Measurements from ENCODE around the gene YPEL2.
"Not testable (repeated sequence)": the region's sequence is repeated elsewhere in the genome, so short reads cannot be mapped to it uniquely, and the experiment has no call there.

The YPEL2 gene, protein sequence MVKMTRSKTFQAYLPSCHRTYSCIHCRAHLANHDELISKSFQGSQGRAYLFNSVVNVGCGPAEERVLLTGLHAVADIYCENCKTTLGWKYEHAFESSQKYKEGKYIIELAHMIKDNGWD

DNA sequence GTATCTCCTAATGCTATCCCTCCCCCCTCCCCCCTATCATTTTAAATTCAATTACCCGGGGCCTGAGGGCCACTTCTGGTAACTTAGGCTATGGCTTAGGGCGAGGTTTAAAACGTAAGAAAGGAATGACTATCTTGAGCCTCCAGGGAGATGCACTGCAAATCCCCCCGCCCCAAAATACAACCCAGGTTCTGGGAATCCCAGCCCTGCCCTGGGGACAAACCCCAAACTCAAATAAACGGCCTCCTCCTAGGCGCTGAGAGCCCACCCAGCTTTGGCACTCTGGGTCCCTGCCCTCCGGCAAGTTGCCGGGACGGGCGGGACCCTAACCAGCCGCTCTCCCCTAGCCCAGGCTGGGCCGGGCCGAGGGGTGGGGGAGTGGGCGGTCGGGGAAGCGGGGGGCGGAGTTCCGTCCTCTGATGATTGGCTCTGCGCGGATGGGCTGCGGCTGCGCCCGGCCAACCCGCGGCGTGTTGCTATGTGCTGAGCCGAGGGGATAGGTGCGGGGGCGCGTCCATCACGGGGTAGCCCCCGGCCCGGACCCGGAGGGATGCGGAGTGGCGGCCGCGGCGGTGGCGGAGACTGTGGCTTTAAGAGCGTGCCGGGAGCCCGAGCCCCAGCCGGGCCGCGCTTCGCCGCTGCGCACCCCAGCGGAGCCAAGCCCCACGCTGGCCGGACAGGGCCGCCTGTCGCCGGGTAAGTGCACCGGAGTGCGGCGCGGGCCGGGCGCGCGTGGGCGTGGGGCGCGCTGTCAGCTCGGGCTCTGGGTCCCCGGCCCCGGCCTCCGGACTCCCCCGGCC, at the start of gene YPEL2:
Gene YPEL2, plus strand, starts transcription at position 527 of the 800 bp plus-strand sequence. CDS start 21,755 bp downstream, outside the sequence.
- POLR2A ChIA-PET = no interaction called here
- DNase-seq (ENCODE audit: extremely low spot score) = peak; percentile 96
- CTCF ChIA-PET = no interaction called here
- TF ChIP-seq, protein P1, sequence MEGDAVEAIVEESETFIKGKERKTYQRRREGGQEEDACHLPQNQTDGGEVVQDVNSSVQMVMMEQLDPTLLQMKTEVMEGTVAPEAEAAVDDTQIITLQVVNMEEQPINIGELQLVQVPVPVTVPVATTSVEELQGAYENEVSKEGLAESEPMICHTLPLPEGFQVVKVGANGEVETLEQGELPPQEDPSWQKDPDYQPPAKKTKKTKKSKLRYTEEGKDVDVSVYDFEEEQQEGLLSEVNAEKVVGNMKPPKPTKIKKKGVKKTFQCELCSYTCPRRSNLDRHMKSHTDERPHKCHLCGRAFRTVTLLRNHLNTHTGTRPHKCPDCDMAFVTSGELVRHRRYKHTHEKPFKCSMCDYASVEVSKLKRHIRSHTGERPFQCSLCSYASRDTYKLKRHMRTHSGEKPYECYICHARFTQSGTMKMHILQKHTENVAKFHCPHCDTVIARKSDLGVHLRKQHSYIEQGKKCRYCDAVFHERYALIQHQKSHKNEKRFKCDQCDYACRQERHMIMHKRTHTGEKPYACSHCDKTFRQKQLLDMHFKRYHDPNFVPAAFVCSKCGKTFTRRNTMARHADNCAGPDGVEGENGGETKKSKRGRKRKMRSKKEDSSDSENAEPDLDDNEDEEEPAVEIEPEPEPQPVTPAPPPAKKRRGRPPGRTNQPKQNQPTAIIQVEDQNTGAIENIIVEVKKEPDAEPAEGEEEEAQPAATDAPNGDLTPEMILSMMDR (IDR thresholded peaks at IDR 0.05; ENCODE audit: control extremely low read depth, extremely low read depth, low read depth, missing control alignments) = no peak

DNA sequence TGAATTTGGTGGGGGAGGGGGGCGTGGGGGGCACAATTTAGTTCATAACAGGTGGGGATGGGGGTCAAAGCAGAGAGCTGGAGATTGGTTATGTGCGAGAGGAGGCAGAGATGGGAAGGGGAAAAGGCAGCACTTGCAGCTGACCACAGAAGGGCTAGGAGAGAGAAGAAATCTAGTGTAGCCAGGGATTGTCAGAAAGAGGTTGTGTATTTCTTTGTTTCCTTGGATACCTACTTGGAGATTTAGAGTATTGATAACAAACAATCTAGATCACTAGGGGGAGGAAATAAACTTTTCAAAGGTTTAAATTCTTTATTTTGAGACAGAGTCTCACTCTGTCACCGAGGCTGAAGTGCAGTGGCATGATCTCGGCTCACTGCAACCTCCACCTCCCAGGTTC, 47.1 kb upstream of the YPEL2 start:
- ChIA-PET CTCF (no interaction called here), POLR2A (no interaction called here)

DNA sequence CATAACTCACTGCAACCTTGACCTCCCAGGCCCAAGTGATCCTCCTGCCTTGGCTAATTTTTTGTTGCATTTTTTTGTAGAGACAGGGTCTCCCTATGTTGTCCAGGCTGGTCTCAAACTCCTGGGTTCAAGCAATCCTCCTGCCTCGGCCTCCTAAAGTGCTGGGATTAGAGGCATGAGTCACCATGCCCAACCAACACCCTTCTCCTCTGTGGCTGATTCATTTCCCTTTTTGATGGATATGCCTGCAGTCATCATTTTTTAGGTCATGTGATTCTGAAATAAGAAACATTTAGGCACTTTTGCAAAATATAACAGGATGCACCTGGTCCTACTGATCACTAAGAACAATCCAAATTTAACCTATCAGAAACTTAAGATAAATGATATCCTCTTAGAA, 44.0 kb upstream of the YPEL2 start:
- CTCF ChIA-PET = no interaction called here
- POLR2A ChIA-PET = no interaction called here
- TF ChIP-seq, protein P1 (IDR thresholded peaks at IDR 0.05; ENCODE audit: control extremely low read depth, extremely low read depth, low read depth, missing control alignments) = no peak
- DNase-seq (ENCODE audit: extremely low spot score) = no peak

More for the DNA sequence above, 47.1 kb upstream of the YPEL2 start:
- DNase-seq (ENCODE audit: extremely low spot score) = no peak
- TF ChIP-seq, protein P1 (IDR thresholded peaks at IDR 0.05; ENCODE audit: control extremely low read depth, extremely low read depth, low read depth, missing control alignments) = no peak

DNA sequence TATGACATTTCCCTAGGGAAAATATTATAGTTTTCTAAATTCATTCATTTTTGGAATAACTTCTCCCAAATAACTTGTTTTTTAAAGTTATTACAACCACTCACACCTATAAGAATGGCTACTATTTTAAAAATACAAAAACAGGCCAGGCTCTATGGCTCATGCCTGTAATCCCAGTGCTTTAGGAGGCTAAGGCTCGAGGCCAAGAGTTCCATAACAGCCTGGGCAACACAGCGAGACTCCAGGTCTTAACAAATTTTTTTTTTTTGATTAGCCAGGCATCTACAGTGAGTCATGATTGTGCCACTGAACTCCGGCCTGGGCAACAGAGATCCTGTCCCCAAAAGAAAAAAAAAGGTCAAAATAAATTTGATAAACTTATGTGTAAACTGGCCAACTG, 43.6 kb upstream of the YPEL2 start:
- CTCF ChIA-PET = no interaction called here
- POLR2A ChIA-PET = no interaction called here
- TF ChIP-seq, protein P1 (IDR thresholded peaks at IDR 0.05; ENCODE audit: control extremely low read depth, extremely low read depth, low read depth, missing control alignments) = no peak
- DNase-seq (ENCODE audit: extremely low spot score) = no peak

DNA sequence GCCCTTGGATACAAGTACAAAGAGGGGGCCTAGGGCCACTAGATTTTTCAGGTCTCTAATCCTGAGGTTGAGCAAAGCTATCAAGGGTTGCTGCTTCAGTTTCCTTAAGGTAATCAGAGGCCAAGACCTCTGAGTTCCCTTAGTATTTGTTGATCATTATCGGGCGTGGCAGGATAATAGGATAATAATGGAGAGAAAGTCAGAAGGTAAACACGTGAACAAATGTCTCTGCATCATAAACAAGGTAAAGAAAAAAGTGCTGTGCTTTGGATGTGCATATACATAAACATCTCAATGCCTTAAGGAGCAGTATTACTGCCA, 41.5 kb upstream of the YPEL2 start:
- DNase-seq (ENCODE audit: extremely low spot score) = no peak
- POLR2A ChIA-PET = no interaction called here
- CTCF ChIA-PET = no interaction called here
- TF ChIP-seq, protein P1 (IDR thresholded peaks at IDR 0.05; ENCODE audit: control extremely low read depth, extremely low read depth, low read depth, missing control alignments) = no peak

DNA sequence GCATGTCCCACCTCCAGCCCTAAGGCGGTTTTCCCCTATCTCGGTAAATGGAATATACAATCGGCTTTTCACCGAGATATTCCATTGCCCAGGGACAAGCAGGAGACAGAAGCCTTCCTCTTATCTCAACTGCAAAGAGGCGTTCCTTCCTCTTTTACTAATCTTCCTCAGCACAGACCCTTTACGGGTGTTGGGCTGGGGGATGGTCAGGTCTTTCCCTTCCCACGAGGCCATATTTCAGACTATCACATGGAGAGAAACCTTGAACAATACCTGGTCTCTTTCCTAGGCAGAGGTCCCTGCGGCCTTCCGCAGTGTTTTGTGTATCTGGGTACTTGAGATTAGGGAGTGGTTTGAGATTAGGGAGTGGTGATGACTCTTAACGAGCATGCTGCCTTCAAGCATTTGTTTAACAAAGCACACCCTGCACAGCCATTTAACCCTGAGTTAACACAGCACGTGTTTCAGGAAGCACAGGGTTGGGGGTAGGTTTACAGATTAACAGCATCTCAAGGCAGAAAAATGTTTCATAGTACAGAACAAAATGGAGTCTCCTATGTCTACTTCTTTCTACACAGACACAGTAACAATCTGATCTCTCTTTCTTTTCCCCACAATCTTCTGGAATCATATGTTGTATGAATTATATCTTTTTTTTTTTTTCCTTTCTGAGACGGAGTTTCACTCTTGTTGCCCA, 41.0 kb upstream of the YPEL2 start:
- POLR2A ChIA-PET; CTCF ChIA-PET; DNase-seq (ENCODE audit: extremely low spot score): not testable (repeated sequence)

DNA sequence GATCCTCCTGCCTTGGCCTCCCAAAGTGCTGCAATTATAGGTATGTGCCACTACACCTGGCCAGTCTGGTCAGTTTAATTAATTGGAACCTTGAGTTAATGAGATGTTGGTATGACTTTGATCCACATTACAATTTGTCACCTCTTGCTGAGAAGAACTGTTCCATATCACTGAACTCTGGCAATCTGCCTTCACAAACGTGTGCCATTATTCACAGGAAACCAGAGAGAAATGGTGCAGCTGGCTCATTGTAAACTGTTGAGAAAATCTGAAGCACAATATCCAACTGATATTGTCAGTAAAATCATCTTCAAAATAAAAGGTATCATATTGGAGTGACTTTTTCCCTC, 39.3 kb upstream of the YPEL2 start:
- ChIA-PET CTCF (no interaction called here), POLR2A (no interaction called here)
- TF ChIP-seq, protein P1 (IDR thresholded peaks at IDR 0.05; ENCODE audit: control extremely low read depth, extremely low read depth, low read depth, missing control alignments) = no peak
- no peak for DNase-seq (ENCODE audit: extremely low spot score)

Measured in GM10248 (cell line).